GM04504 (cell line): ENCODE measurements around the gene CLSTN2.

Source experiments
- DNase-seq: peaks from one replicate; pipeline ENCODE4 v3.0.0-alpha.2; 2012; ENCODE audit warnings: low read depth

Gene CLSTN2

GRCh38 chr3:140455521-140456214 is 520.7 kb downstream of the CLSTN2 start:
- DNase-seq: no peak

GRCh38 chr3:140456974-140457373 is 522.0 kb downstream of the CLSTN2 start:
- no peak for DNase-seq

- DNase-seq: no peak
These were observed 524.5 kb downstream of the CLSTN2 start for GRCh38 chr3:140459462-140459861.

- no peak for DNase-seq
These were observed 526.3 kb downstream of the CLSTN2 start for GRCh38 chr3:140461250-140461649.

GRCh38 chr3:140463355-140463754 is 528.4 kb downstream of the CLSTN2 start:
- DNase-seq: no peak

- no peak for DNase-seq
These were observed 531.0 kb downstream of the CLSTN2 start for GRCh38 chr3:140465988-140466387.

GRCh38 chr3:140466535-140466934 is 531.5 kb downstream of the CLSTN2 start:
- no peak for DNase-seq

- no peak for DNase-seq
These were observed 532.2 kb downstream of the CLSTN2 start for GRCh38 chr3:140467104-140467577.

- no peak for DNase-seq
These were observed 532.9 kb downstream of the CLSTN2 start for GRCh38 chr3:140467796-140468315.

- DNase-seq: no peak
These were observed 533.4 kb downstream of the CLSTN2 start for GRCh38 chr3:140468407-140468806.

GRCh38 chr3:140469491-140469890 is 534.5 kb downstream of the CLSTN2 start:
- DNase-seq: no peak

GRCh38 chr3:140470211-140470610 is 535.2 kb downstream of the CLSTN2 start:
- DNase-seq: no peak

- DNase-seq: no peak
These were observed 536.0 kb downstream of the CLSTN2 start for GRCh38 chr3:140470962-140471361.

- DNase-seq: no peak
These were observed 537.5 kb downstream of the CLSTN2 start for GRCh38 chr3:140472306-140473020.

GRCh38 chr3:140487566-140487965 is 552.6 kb downstream of the CLSTN2 start:
- no peak for DNase-seq

- DNase-seq: no peak
These were observed 558.3 kb downstream of the CLSTN2 start for GRCh38 chr3:140493271-140493670.

- no peak for DNase-seq
These were observed 560.0 kb downstream of the CLSTN2 start for GRCh38 chr3:140494970-140495369.

- no peak for DNase-seq
These were observed 562.3 kb downstream of the CLSTN2 start for GRCh38 chr3:140497331-140497730.

- no peak for DNase-seq
These were observed 564.3 kb downstream of the CLSTN2 start for GRCh38 chr3:140499114-140499757.

- DNase-seq: no peak
These were observed 565.5 kb downstream of the CLSTN2 start for GRCh38 chr3:140500473-140500872.

- no peak for DNase-seq
These were observed 566.2 kb downstream of the CLSTN2 start for GRCh38 chr3:140501061-140501769.

- no peak for DNase-seq
These were observed 566.9 kb downstream of the CLSTN2 start for GRCh38 chr3:140501770-140502364.
